Activated T-cell treated with anti-CD3 and anti-CD28 coated beads for 48 hours (primary cell): ENCODE measurements around the gene TIMM10.
A peak's percentile ranks its signal among the peaks of the same experiment; 100 is the strongest.

Experiments used
- DNase-seq: peaks from one replicate; pipeline ENCODE4 v3.0.0-alpha.2; 2020; ENCODE audit warnings: low read depth

Gene TIMM10

DNA sequence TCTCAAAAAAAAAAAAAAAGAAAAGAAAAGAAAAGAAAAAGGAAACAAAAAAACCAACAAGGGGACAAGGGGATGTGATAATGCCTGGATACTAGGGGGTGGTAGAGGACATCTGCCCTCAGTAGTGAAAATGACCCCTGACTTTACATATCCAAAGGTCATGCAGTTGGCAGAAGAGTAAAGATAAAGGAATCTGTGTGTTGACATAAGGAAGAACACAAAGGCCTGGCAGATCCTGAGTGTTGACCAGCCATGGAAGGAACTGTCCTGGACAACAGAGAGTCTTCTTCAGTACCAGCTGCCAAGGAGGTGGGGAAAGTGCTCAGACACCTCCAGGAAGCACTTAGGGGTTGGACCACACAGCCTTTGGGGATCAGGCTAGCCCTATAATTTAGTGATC, 27.7 kb downstream of the TIMM10 start:
- no peak for DNase-seq

DNA sequence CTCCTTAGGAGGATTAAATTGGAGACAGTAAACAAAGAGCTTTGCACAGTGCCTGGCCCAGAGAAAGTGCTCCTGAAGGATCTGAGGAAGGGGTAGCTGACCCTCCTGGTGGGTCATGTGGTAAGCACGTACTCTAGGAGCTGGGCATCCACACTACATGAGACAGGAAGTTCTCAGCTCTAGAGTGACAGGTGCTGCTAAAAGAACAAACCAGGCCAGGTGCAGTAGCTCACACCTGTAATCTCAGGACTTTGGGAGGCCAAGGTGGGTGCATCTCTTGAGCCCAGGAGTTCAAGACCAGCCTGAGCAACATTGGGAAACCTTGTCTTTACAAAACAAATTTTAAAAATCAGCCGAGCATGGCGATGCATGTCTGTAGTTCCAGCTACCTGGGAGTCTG, 28.2 kb downstream of the TIMM10 start:
- DNase-seq = no peak

DNA sequence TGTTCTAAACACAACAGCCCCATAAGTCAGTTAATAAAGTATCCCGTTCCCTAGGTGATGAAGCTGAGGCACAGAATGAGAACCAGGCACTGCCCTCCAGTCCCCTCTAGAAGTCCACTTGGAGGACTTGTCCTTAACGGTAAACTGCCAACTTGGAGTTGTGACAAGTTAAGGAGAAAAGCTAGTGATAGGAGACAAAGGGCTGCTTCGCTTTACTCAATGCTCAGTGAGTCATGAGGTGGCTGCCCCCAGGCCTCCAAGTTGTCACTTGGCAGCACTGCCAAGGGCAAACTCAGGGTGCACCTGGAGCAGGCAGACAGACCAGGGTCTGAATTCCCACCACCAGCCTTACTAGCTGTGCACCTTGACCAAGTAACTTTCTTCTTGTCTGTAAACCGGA, 28.6 kb downstream of the TIMM10 start:
- no peak for DNase-seq

DNA sequence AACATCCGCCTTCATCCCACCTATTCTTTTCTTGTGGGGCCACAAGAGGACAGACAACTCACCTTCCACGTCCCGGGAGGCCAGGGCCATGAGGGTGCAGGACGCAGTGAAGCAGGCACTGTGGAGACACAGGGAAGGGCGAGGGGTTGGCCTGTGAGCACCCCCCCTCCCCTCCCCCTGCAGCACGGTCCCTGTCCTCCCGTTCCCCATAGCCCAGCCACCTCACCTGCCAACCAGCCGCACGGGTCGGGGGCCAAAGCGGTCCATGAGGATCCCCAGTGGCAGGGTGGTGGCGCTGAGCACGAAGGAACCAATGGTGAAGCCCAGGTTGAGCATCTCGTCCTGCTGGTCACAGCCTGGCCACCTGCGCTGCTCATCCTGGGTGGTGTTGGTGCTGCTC, 29.6 kb downstream of the TIMM10 start:
- DNase-seq = no peak

DNA sequence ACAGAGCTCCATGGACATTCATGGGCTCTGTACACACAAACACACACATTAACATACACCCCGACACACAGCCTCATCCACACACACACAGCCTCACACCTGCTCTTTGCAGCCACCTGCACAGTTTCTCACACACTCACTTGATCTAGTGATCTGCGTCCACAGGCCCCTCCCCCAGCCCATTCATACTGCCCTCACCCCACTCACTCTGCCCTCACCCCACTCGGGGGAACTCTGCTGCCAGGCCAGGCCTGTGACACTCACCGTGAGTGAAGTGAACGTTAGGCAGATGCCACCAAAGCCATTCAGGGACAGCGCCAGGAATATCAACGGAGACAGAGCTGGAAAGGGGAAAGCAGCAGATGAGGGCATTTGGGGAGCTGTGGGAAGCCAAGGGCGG, 30.0 kb downstream of the TIMM10 start:
- no peak for DNase-seq

DNA sequence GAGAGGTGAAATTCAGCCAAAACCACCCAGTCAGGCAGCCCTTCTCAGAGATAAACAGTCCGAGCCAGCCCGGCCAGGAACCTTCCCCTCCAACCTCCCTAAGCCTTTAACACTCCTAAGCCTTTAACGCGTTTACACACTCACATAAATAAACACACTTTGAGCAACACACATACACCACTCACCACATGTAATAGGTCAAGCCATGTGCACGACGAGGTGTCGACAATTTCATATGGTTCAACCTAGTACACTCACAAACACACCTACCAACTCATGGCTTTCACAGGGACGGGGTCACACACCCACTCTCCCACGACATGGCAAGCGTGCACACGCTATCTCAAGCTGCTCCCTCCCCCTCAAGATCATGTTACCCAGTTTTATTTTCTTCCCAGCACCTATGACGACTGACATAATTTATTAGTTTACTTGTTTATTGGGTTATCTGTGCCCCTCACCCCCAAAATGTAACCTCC, 30.5 kb downstream of the TIMM10 start:
- no peak for DNase-seq

DNA sequence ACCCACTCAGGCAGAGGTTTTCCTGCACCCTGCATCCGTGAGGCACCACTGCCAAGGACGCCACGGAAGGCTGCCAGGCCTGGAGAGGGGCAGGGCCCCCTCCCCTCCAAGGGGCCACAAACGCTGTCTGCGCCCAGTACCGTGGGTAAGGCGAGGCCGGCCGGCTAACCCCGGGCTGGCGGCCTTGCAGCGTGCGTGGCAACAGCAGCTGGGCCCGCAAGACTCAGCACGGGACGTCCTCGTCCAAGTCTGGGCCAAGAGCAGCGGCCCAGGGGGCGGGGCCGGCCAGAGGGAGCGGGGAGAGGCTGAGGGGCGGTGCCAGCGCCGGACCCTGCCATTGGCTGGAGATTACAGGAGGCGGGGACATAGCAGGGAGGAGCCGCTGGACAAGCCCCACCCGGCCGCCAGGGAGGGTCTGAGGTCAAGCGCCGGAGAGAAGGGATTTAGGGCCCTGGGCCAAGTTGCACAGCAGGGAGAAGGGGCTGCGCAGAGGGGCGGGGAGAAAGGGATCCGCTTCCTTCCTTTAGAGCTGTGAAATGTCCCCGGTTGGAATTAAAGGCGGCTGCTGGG, 31.1 kb downstream of the TIMM10 start:
- peak; percentile 57 for DNase-seq

DNA sequence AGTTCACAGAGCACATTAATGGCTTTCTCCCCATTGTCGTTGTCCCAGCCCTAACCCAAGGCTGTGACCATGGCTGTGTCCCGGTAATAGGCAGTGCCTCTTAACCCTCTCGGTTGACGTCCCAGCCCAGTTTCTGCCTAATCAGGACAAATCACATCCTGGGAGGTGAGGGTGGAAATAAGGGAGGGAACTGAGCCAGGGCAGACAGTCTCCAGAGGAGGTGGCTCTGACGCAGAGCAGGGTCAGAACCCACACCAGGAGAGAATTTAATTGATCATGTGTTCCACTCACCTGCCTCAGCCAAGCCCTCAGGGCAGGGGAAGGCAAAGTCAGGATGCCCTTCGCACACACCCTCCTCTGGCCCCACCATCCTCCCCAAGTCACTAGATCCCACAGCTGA, 32.0 kb downstream of the TIMM10 start:
- DNase-seq = no peak

DNA sequence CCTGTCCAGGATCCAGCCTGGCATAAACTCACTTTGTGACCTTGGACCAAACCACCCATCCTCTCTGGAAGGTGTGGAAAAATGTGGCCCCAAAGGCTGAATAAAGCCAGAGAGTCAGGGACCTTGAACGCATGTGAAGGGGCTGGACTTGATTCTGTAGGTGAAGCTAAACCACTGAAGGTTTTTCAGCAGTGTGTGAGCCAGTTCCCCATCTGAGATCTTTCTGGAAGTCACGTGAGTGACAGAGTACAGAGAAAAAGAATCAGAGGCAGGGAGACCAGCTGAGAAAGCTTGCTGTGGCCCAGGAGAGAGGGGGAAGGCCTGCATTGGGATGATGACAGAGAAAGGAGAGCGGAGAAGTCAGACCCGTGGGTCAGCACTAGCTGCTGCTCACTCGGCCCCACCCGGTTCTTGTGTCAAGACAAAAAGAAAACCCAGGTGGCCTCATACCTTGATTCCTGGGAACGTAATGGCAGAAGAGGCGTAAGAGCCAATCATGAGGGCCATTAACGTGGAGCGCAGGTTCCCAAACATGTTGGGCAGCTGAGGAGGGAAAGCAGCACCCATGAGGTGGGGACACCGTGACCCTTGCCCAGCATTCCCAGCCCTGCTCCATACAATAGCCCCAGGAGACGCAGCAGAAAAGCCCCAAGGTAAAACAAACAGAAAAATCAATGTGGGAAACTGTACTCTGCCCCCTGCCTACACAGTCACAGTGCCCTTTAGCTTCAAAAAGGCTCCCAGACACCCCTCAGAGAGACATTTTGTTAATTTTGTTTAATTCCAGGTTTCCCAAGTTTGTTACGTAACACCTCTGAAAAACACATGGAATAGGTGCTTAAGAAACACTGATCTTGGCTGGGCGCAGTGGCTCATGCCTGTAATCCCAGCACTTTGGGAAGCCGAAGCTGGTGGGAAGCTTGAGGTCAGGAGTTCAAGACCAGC, 33.0 kb downstream of the TIMM10 start:
- no peak for DNase-seq

DNA sequence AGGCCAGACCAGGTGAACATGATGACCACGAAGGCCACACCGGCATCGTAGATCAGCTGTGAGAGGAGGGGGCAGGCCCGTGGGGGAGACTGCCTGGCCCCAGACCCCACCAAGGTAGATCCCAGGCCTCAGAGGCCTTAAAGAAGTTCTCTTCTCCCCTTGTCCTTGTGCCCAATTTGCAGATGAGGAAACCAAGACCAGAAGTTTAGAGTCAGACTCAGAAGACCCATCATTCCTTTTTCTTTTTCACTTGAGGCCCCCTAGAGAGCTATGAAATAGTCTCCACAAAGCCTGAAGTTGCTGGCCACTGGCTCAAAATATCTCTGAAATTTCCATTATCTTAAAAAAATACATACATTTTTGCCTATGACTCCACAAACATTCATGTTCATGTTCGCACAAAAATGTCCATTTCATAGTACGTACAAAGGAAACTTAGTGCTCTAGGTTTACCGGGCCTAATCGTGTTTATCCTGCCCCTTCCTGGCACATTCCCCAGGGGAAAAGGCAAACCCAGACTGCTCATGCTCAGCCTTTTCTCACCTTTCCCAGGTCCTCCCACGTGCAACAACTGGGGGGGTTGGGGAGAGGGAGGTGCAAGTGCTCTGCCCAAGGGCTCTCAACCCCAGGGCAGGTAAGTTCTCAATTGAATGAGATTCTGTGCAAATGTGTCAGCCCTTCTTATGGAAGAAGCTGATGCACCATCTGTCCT, 34.3 kb downstream of the TIMM10 start:
- no peak for DNase-seq

DNA sequence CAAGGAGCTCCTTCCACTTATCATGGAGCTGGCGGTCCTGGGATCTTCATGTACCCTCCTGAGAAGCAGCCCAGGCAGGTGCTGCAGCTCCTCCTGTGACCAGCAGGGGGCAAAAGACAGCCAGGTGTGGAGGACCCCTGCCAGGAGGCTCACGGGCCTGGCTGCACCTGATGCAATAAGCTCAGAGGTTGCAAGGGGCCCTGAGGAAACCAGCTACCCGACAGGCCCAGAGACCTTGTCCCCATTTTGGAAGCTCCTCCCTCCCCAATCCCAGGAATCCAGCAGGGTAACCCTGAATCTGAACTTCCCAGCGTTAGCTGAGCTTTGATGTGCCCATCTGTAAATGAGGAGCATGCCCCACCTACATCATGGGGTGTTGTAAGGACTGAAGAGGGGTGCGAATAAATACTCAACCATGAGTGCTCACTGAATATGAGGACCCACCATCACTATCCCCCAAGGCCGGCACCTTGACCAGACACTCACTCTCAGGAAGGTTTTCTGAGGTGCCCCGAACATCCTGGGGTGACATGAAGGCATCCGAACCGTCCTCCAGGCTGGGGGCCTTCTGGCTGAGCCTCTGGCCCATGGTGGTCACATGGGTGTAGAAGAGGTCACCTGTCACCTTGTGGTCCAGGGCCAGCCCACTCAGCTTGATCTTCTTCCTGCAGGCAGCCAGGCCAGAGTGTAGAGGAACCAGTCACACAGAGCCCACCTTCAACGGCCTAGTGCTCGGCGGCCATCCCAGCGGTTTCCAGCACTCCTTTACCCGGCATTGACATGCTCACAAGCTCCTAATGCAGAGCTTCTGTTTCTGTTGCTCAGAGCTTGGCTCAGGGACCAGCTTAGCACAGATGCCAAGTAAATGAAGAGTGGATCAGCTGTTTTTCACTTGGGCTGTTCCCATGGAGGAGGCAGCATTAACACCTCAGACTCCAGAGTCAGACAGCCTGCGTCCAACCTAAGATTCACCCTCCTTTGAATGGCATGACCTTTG, 36.7 kb downstream of the TIMM10 start:
- peak; percentile 64 for DNase-seq

DNA sequence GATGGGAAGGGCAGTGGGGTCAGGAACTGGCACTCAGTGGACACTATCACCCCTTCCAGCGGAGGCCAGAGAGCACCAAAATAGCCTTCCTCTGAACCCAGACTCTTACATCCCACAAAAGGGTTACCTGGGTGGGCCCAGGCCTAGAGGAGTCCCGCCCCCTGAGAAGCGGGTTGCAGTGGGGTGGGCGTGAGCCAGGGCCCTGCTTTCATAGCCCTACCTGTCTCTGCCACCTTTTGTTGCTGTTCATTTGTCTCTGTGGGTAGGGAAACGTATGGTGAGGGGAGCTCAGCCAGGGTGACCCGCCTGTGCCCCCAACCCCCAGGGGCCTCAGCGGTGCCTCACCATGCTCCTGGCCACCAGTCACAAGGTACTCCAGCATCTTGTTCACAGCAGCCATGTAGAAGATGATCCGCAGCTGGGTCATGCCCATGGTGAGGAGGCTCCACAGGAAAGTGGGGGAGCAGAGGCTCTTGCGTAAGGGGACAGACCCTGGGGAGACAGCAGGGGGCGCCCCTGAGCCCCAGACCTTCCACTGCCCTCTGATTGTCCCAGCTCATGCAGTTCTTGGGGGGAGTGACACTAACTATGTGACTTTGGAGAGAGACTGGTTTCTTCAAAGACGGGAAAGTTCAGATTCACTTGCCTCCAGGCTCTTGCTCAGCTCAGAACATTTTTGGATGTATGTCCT, 39.0 kb downstream of the TIMM10 start:
- peak; percentile 59 for DNase-seq

DNA sequence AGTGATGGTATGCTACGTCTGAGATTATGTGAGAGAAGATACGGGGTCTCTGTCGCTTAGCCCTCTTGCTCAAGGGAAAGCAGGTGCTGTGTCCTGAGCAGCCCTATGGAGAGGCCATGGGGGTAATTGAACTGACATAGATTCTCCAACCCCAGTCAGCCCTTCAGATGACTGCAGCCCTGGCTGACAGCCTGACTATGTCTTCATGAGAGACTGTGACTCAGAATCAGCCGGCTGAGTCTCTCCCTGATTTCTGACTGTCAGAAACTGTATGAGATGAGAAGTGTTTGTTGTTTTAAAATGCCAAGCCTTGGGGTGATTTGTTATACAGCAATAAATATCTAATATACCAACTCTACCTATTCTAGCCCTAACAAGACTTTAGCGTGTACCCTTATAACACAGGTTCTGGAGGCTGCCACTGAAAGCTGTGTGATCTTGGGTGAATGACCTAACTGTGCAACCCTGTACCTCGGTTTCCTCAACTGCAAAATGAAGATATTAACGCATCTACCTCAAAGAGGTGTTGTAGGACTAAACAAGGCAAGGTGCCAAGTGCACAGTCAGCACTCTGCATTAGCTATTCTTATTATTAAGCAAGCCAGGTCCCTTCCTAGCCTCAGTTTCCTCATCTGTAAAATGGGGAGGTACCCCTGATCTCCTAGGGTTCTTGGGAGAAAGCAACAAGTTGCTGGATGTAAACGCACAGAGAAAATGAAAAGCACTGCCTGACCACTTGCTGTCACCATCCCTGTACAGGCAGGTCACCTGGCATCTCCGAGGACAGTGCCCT, 39.9 kb downstream of the TIMM10 start:
- no peak for DNase-seq

DNA sequence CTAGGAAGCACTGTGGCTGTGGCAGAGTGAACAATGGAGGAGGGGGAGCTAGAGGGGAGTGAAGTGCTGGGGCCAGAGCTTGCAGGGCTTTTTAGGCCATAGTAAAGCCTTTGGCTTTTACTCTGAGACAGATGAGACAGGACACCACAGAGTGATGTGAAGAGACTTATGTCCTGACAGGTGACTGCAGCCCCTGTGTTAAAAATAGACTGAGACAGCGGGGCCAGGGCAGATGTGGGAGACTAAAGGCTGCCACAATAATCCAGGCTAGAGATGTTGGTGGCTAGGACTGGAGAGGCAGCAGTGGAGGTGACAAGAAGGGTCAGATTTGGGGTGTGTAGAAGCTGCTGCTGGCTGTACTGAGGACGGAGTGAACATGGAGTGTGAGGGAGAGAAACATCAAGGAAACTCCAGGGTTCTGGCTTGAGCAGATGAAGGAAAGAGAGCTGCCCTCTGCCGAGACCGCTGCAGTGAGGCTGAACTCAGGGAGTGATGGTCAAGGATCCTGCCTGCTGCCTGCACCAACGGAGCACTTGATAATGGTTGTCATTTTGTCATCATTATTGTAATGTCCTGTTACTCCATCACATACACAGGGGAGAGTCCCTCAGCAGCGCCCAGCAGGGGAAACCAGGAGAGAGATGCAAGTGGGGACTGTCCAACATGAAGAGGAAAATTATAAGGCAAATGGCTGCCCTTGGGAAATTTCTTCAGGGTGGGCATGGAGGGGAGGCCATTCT, 42.5 kb downstream of the TIMM10 start:
- DNase-seq = no peak

DNA sequence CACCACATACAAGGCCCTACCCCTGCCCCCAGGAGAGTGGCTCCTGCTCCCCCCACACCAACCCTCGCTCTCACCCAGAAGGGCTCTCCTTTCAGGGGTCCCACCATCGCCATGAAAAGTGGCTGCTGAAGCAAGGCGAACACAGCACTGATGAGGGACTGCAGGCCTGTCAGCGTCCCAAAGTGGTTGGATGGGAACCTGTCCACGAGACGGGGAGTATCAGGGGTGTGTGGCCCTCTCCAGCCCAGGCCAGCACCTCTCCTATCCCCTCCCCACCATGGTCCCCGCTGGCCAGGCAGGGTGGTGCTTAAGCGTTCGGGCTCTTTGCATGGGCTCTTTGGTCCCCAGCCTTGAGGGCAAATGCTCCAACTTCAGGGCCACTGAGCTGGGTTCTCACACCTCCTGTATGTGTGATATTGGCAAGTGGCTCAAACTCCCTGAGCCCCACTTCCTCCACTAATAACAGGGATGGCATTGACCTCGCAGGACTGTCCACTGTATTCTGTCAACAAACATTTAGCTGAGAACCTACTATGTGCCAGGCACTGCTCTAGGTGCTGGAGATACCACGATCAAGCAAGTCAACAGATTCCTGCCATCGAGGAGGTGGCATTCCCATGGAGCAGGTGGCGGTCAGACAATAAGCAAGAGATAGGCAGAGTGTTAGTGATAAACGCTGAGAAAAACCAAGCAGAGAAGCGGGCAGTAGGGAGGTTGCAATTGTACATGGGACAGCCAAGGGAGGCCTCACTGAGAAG, 43.4 kb downstream of the TIMM10 start:
- DNase-seq = no peak

DNA sequence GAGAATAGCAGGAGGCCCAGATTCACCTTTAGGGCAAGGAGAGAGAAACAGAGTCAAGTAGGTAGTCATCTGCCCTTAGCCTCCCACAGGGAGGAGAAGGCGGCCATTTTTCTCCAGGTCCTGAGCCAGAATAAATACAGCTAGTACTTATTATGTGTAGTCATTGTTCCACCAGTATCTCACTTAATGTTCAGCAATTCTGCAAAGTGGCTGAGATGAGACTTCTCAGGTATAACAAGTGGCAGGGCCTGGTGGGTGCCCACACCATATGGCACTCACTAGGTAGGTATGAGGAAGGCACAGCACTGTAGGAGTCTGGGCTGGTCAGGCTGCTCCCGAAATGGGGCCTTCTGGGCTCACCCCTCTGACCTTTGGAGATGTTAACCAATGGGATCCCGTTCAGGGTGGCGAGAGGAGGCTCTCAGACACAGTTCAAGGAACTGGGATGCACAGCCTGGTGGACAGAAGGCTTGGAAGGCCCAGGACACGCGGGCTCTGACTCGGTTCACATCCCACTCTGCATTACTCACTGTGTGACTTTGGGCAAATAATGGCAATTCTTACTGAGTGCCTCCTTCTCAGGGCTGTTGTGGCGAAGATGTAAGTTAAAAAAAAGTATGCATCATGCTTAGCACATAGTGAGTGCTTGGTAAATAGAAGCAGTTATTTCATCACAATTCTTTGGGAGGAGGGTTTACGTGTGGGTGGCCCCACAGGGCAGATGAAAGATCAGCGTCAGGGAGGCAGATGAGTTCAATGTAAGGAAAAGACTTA, 45.1 kb downstream of the TIMM10 start:
- DNase-seq = no peak

DNA sequence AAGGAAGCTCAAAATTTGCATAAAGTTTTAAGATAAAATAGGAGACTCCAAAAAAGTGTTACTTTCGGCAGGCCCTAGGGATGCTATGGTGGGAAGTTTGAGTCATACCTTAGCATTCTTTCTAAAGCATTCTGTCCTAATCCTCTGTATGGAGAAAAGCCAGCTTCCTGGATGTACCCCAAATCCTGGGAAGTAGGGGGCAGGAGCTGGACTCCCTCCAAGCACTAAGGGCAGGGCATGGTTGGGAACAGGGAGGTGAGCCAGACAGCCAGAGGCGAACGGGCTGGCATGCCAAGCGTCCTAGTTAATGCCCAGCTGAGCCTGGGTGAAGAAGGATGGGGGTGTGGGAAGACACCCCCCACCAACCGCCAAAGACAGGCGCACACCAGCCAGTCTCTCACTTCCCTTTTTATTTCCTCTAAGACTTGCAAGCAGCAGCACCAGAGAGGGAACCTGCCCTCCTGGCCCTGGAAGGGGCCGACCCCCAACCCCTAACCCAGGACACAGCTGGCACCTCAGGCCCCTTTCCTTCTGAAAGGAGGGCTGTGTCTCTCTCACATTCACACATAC, 46.3 kb downstream of the TIMM10 start:
- DNase-seq = no peak

DNA sequence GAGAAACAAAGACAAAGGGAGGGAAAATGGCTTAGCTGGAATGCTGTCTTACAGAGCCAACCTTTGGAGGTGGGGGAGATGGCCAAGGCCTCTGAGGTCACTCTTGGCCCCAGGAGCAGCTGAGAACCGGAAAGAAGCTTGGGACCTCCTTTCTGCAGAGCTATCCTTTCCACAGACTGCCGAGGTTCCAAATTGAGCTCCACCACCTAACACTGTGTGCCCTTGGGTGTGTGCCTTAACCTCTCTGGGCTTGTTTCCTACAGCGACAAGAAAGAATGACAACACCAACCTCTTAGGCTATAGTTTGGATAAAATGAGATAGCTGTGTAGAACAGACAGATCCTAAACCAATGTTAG, 47.0 kb downstream of the TIMM10 start:
- DNase-seq = no peak
